Activated CD4-positive, CD25-positive, alpha-beta regulatory T cell treated with anti-CD3 and anti-CD28 coated beads, Interleukin-2, amount 50 U/mL, for 24 hours (primary cell): ENCODE results near the gene IRF2.
"Not testable (repeated sequence)": the region's sequence is repeated elsewhere in the genome, so short reads cannot be mapped to it uniquely, and the experiment has no call there.

Experiments used
- ATAC-seq, 2 donors: fragments of 150-1000 bp; cut with Tn5 transposase; one replicate each; pipeline ENCODE4 v1.10.0; 2021; ENCODE audit warnings: mild to moderate bottlenecking in 1 of 2, moderate library complexity in 1 of 2

IRF2 gene

DNA sequence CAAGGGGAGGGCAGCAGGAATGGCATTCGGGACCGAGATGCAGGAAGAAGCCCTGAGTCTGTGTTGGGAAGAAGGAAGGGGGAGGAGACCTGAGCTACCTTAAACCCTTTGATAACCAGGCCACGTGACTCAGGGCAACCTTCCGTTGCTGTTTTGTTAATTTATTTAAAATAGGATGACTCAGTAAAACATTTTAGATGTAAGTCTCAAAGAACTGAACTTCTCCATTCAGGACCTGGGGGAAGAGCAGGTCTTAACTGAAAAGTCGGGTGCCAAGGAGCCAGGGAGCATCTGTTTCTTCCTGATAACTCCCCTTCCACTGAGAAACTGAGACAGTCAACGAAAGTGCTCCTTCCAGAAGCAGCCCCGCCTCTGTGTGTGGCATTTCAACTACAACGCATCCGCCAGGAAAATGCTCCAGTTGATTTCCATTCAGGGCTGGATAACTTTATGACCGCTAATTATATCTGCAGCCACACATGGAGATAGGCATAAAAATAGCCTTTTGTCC, 88.0 kb downstream of the IRF2 start:
- ATAC-seq: no peak

DNA sequence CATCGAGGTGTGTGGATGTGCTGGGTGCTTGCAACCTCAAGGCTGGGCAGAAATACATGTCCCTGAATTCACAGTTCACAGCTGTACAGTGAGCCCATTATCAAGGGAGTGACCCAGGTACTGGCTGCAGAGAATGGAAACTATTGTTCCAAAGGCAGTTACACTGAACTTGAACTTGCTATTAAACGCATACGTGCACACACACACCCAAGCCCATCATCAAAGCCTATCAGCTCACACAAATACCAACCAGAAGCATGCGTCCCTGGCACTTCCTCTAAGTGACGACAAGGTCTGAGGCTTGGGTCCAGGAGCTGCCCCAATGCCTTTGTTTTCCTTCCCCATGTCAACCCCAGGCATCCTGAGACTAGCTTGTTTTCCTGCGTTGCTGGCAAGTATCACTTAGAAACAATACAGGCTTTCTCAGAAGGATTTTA, 88.6 kb downstream of the IRF2 start:
- no peak for ATAC-seq

DNA sequence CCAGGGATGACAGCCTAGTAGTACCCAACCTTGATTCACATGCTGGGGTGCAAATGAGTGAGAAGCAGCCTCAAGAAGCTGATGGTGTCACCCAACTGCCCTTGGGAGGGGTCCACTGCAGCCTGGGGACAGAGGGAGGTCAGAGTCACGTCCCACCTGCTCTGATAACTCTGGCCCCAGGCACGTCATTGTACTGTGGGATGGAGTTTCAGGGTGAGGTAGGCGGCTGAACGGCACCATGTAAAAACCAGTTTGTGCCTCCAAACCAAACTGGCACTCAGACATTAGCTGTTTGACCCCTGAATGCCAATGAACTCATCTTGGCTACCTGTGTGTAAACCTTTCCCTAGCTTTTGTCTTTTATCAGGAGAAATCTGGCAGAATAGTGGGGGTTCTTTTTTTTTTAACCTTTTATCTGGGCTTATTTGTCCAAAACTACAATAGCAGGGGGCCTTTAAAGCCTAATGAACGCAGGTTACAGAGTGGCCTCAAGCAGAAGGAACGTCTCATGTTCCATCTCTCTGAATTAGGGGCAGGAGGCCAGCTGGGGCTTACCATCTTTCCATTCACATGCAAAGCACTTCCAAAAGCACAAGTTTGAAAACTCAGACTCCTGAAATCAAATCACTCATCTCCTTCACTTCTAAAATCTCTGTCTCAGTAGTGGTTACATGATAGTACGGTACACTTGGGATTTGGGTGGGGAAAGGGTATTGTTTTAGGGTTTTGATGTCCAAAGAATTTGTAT, 89.4 kb downstream of the IRF2 start:
- ATAC-seq: no peak

DNA sequence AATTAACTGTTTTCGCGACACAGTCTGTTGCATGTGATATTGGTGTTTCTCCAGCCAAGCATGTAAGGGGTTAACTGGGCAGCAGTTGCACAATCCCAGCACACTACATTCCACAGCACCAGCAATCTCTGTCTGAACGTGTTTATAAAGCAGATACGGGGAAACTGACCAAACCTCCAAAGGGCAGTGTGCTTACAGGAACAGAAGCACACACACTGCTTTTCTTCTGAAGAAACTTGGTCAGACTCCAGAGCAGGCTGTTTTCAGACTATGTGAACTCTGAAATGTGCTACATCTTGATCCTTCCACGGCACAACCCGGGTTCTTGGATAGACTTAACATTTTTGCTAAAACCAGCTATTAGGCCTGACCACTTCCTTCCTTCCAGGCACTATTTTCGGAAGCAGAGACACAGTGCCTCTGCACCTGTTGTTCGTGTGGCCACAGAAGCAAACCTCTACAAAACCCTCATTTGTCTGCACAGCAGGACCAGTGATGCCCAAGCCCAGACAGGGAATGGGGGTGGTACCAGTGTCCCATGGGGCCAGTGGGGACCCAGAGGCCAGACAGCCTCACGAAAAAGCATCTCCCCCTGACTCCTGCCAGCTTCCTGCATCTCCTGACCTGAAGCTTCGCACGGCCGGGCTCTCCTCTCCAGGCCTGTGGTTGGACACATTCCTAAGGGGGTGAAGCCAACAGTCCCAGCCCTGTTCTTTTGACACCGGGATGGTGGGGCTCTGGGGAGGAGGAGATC, 90.1 kb downstream of the IRF2 start:
- peak; percentile 24 to 32 for ATAC-seq

DNA sequence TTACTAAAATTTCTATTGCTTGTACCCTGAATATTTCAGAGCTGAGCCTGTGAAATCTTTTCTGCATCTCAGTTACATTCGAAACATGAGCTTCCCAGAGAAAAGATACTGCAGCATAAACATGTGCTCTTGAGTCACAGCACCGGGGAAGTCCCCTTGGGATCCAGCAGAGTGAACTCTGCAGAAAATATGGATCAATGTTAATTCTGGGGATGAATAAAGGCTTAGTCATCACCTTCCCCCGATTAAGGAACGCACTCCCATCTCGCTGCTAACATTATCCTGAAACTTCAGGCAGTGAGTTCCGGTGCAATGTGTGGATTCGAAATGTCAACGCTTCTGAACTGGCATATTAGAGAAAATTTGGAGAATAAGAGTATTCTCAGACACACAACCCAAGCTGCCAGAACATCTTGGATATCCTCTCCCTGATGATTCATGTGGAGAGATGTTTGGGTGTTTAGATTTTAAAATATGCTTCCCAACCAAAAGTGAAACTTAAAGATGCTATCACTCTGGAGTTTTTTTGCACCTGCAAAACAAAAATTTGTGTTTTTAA, 90.8 kb downstream of the IRF2 start:
- no peak for ATAC-seq

DNA sequence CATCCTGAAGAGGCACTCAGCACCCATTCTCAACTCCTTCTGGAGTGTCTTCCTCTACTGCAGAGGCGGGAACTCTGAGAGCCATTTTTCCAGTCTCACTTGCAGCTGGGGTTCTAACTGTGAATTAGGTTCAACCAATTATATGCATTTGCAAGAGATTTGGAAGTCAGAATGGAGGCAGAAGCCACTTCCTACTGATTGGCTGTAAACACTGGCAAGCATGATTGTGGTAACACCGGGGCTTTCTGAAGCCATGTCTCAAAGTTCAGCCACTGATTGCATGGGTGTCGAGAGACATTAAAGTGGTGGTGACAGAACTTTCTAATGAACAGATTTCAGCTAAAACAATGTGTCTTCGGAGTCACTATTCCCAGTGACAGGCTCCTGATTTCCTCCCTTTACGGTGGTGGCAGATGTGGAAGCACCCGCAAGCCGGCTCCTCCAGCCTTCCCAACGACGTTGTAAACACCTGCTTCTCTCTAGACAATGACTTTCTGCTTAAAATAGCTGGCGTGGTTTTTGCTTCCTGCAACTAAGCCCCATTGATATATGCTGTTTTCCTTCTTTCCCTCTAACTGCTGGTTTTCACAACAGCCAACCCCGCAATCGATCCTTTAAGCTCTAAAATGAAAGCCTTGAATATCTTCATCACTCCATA, 92.0 kb downstream of the IRF2 start:
- ATAC-seq: no peak

DNA sequence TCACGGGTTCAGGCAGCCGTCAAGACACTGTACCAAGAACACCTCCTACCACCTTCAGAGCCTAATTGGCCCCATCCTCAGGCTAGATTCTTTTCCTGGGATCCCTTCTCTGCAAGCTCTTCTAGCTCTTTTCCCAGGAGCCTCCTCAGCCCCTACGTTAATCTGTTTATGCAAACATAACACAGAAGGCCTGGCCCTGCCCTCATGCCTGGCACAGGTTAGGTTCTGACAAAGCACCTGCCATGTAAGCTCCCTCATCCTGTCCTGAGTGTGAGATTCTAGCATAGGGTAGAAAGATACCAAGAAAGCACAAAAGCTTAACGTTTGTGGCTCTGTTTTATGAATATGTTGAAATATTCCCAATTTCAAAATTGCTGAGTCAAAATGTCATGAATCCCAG, 93.6 kb downstream of the IRF2 start:
- ATAC-seq: no peak

DNA sequence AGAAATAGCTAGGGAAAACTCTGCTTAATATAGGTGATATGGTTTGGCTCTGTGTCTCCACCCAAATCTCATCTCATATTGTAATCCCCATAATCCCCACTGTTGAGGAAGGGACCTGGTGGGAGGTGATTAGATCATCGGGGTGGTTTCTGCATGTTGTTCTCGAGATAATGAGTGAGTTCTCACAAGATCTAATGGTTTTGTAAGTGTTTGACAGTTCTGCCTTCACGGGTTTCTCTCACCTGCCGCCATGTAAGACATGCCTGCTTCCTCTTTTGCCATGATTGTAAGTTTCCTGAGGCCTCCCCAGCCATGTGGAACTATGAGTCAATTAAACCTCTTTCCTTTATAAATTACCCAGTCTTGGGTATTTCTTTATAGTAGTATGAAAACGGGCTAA, 94.1 kb downstream of the IRF2 start:
- ATAC-seq: not testable (repeated sequence)

DNA sequence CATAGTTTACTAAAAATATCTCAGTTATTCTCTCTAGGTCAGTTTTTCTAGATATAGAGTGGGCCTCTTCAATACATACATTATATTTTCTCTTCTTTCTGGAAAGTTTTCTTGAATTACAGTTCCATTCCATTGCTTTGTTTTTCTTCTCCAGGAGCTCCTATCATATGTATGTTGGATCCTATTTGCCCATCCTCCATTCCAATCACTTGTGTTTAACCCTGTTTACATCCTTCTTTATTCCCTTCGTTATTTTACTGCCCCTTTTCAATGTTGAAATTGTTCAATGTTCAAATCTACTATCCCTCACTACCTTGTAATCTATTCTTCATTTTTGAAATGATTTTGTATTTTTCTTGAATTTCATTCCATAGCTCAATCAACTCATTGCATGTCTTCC, 97.4 kb downstream of the IRF2 start:
- no peak for ATAC-seq

DNA sequence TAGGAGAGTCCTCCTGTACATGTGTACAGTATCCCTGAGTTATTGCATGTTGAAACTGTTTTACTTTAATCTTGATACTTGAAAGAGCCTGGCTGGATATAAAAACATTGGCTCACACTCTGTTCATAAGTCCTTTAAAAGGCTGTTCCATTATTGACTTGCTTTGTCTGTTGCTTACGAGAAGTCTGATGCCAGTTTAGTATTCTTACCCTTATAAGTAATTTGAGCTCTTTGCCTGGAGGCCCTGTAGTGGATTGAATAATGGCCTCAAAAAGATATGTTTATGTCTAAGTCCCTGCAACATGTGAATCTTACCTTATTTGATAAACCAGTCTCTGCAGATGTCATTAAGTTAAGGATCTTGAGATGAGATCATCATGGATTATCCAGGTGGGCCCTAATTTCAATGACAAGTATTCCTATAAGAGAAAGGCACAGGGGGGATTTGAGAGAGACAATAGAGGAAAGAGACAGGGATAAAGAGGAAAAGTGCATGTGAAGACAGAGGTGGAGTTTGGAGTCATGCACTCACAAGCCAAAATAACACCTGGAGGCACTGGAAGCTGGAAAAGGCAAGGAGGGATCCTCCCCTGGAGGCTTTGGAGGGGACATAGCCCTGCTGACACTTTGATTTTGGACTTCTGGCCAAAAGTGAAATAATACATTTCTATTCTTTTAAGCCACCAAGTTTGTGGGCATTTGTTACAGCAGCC, 98.1 kb downstream of the IRF2 start:
- no peak for ATAC-seq

DNA sequence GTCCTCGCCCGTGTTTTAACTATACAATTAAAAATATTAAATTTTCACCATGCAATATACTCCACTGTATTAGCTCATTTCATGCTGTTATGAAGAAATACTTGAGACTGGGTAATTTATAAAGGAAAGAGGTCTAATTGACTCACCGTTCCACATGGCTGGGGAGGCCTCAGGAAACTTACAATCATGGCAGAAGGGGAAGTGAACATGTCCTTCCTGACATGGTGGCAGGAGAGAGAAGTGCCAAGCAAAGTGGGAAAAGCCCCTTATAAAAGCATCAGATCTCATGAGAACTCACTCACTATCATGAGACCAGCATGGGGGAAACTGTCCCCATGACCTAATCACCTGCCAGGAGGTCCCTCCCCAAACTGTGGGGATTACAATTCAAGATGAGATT, 98.7 kb downstream of the IRF2 start:
- not testable (repeated sequence) for ATAC-seq

DNA sequence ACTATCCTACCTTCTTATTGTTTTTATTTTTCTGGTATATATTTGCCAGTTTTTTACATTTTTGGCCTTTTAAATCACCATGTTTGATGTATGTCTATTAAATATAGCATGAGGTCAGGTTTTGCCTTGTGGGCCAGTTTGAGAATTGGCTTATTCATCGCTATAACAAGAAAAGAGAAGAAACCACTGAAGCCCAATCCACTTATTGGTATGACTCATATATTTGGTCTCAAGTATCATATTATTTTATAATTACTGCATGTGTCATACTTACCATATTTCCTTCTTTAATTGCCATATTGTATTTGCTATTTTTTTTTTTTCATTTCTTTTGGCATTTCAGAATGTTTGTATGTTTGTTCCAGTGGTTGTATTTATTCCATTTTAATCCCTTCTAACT, 99.3 kb downstream of the IRF2 start:
- peak; percentile 63 to 79 for ATAC-seq

DNA sequence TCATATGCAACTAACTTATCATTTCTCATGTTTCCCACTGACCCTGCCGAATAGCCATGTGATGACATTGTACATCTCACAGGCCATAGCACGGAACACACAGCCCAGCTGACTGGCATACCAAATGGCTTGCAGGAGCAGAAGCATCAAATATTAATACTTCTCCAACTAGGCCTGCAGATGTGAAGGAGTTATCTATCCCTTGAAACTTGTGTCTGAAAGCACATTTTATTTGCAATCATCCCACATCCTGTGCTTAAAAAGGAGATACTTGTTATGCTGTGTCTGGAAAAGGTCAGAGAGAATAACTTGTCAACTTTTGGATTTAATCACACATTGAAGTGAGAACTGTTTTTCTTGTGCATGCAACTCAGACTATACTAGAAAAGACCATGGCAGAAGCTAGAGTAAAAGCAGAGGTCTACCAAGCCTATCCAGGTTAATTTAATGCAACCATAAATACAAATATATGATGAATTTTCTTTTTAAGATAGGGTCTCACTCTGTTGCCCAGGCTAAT, 100.4 kb downstream of the IRF2 start:
- no peak for ATAC-seq

DNA sequence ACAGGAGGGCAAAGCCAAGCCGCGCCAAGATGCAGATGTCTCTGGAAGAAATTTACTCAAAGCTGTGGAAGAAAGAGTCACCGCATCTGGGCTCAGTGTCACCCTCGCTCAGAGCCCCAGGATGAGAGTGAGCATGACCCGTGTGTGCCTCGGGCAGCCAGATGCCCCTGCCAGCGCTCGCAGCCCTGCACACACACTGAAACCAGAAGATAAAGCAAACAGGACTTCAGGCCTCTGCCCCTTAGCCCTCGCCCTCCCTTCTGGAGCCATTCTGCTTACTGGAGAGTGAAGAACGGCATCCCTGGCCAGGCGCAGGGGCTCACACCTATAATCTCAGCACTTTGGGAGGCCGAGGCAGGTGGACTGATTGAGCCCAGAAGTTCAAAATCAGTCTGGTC, 103.0 kb downstream of the IRF2 start:
- no peak for ATAC-seq

DNA sequence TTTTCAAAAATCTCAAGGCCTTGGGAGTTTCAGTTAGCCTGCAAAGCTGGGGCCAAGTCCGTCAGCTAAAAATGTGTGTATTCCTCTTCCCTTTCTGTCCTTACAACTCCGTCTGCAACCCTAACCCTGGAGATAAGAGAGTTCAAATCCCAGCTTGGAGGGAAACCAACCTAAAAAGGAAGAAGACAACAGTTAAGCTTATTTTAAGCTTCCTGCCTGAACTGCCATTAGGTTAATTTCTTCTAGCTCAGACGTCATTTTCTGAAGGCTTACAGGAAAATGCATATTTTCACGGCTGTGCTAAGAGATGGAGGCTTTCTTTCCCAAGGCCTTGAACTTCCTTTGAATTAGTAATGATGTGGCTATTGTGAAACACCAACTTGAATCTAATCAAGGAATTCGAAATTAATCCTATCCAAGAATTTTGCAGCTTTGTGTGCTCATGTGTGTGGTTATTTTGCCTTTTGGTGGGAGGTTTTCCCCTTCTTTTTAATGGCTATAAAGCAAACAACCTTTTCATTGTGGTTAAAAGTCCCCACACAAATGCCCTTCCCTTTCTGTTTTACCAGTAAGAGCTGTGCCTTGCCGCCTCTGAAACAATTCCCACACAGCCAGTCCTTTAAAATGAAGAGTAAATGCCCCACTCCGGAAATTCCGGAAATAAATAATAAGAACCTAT, 103.5 kb downstream of the IRF2 start:
- no peak for ATAC-seq

DNA sequence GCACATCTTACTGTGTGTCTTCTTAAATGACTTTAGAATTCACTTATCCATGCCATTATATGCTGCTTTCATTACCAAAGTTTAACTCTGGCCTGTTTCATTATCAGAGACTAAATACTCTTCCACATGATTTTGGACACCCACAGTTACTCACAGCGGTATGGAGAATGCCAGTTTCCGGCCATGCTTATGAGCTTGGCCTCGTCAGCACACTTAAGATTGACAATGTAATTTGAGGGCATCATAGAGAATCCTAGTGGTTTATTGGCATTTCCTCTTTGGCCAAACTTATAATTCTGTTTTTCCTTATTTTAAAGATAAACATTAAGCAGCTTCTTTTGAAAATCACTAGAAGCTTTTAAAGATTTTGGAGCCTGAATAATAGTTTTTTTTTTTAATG, 104.5 kb downstream of the IRF2 start:
- no peak for ATAC-seq

DNA sequence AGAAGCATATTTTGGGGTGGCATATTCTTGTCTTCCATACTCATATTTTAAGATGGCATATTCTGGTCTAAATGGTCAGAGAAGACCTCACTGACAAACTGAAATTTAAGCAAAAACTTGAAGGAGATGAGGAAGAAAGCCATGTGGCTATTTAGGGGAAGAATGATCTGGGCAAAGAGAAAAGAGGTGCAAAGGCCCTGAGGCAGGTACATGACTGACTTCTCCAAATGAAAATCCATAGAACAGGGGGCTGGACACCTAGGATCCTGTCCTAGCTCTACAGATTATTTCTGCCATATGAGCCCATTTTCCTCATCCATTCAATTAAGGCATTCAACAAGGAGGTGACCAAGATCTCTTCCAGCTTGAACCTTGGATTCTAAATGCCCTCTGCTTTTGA, 105.6 kb downstream of the IRF2 start:
- ATAC-seq: no peak

DNA sequence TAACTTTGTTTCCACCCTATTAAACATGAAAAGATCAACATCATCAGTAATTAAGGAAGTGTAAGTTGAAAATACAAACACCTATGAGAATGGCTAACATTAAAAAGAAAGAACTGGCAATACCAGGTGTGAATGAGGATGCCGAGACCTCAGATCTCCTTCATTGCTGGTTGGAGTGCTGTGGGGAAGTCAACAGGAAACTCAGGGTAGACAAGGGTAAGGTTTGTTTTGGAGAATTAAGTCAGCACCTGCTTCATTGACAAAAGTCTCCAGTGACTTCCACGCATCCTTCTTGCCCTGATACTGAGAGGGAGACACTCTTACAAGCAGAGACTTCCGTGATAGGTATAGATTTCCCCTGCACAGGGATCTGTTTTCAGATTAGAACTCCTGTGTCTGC, 106.1 kb downstream of the IRF2 start:
- ATAC-seq: no peak

DNA sequence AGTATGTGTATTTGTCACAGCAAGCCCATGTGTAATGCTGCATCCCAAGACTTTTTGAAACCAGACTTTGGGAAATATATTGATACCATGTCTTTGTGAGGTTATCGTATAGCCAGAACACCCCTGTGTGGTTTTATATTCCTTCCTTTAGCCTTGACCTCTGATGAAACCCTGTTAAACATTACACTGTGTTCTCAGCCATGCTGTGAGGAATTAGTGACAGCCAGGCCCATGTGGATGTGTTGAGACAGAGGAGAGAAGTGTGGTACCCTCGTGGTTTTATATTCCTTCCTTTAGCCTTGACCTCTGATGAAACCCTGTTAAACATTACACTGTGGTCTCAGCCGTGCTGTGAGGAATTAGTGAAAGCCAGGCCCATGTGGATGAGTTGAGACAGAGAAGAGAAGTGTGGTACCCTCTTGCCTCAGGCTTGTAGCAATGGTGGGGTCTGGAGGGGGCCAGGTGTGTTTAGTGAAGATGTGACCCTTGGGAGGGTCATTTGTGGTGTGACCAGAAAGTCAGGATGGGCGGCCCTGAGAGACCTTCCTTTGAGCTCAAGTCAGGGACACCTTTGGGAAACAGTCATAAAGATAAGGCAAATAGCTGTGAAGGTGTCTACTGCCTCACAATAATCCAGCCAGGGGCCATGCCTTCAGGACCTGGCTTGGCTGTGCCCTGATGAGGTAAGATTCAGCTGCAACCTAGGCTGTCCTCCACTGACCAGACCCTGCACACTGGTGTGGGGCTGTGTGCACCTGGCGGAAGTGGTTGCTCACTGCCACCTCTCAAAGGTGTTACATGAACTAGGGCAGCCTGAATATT, 110.0 kb downstream of the IRF2 start:
- no peak for ATAC-seq

DNA sequence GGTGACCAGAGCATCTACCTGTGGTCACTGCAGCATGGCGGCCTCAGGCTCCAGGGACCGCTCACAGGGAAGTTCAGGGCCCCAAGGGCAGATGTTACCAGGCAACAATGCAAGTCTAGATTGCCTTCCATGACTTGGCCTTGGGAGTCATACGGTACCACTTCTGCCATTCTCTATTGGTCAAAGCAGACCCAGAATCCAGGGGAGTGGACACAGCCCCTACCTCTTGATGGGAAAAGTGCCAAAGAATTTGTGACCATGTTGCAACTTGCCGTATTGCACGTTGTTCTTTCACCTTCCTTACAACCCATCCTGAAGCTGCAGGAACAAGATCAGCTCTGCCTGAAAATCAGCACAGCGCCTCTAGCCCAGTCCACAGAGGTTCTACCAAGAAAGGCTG, 111.1 kb downstream of the IRF2 start:
- no peak for ATAC-seq

DNA sequence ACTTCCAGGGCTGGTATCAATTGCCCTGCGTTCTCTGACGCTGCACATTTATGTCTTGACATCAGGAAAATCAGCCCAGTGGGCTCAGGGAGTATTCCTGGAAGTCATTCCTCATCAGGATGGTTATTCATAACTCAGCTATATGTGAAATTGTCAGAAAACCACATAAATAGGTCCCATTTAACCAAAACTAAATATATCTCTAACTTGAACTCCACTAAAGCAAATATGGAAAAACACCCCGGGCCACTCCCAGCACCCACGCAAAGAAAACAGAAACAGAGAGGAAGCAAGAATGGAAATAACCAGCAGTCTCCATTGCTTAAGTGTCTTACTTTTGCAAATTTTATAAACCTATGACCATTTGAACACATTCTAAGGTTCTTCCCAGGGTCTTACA, 112.0 kb downstream of the IRF2 start:
- no peak for ATAC-seq
